COR-L47 (cell line): ENCODE data around the gene TUB.

Experiments used
- DNase-seq: peaks from one replicate; lab custom pipeline; 2025; lab: John Stamatoyannopoulos, UW

TUB gene

GRCh38 chr11:8047382-8047781 lies 33.6 kb upstream of the TUB start:
- no peak for DNase-seq

- DNase-seq, result no peak
Measured at GRCh38 chr11:8049084-8049483, 31.9 kb upstream of the TUB start.

GRCh38 chr11:8055091-8055835 lies 25.7 kb upstream of the TUB start:
- DNase-seq, result no peak

GRCh38 chr11:8055836-8056526 lies 25.0 kb upstream of the TUB start:
- no peak for DNase-seq

DNA sequence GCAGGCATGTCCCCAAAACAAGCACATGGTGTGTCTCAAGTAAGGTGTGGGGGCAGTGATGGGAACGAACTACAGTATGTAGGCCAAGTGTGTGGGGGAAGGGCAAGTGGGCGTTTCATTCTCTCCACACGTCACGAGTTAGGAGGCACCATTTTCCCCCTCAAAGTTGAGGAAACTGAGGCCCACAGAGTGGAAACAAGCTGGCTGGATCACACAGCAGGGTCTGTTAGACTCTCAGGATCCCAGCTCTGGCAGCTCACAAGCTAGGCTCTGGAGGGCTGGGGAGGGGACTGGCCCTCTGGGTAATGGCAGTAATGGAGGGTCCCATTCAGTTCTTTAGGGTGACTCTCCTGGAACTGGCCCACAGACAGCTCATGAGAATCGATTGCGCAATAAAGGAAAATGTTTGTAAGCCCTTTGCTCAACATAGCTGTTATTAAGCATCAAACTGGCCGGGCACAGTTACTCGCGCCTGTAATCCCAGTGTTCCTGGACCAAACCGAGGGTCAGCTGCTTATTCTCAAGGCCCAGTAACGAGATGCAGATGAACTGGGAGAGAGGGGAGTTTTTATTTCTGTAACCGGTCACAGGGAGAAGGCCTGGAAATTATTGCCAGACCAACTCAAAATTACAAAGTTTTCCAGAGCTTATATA lies 24.1 kb upstream of the TUB start:
- DNase-seq, result no peak

- no peak for DNase-seq
Measured at GRCh38 chr11:8058216-8058615, 22.8 kb upstream of the TUB start.

- DNase-seq, result no peak
Measured at GRCh38 chr11:8059030-8059429, 22.0 kb upstream of the TUB start.

DNA sequence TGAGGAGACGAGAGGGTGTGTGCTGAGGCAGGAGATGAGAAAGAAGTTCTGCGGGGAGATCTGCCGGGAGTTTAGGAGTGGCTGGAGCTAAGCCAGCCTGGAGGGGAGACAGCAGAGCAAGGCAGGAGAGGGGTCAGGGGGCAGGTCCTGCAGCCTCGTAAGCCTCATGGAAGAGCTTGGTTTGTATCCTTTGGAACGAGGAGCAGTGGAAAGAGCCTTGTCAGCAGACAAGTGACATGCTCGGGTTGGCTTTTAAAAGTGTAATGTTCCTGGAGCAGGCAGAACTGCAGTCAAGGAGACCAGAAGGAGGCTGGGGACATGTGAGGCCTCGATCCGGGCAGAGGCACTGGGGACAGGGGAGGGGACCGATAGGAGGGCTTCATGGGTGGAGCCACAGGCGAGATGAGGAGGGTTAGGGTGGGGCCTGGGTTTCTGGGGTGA lies 21.4 kb upstream of the TUB start:
- no peak for DNase-seq

GRCh38 chr11:8060146-8060719 lies 20.8 kb upstream of the TUB start:
- DNase-seq, result no peak

DNA sequence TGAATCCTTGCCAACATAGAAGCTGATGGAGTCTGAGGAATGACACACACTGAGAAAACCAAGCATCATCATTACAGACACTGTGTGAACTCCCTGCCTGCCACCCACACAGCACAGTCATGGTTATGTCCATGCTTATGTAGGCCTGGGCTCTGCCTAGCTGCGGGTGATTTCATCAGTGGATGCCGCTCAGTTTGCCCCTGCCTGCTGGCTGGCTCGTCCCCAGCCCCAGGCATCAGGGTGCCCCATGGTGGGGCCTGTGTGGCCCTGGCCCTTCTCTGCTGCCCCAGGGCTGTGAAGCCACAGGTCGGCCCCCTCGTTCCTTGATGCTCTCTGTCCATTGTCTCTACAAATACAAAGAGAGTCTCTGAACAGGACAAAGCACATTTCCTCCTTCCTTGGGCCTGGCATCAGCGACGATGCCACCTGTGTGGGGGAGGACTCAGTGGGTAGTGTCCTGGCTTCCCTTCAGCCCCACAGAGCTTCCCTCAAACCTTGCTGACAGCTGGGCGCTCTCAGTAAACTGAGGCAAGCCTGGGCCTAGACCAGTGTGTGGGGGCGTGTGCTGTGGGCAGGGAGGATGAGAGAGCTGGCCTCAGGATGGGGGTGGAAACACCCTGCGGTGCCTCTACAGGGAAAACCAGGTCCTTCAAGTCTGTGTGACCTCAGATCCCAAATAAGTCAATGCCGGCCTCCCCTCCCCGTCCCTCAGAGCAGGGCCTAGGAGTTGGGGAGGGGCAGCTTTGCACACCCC lies 20.0 kb upstream of the TUB start:
- DNase-seq, result no peak

DNA sequence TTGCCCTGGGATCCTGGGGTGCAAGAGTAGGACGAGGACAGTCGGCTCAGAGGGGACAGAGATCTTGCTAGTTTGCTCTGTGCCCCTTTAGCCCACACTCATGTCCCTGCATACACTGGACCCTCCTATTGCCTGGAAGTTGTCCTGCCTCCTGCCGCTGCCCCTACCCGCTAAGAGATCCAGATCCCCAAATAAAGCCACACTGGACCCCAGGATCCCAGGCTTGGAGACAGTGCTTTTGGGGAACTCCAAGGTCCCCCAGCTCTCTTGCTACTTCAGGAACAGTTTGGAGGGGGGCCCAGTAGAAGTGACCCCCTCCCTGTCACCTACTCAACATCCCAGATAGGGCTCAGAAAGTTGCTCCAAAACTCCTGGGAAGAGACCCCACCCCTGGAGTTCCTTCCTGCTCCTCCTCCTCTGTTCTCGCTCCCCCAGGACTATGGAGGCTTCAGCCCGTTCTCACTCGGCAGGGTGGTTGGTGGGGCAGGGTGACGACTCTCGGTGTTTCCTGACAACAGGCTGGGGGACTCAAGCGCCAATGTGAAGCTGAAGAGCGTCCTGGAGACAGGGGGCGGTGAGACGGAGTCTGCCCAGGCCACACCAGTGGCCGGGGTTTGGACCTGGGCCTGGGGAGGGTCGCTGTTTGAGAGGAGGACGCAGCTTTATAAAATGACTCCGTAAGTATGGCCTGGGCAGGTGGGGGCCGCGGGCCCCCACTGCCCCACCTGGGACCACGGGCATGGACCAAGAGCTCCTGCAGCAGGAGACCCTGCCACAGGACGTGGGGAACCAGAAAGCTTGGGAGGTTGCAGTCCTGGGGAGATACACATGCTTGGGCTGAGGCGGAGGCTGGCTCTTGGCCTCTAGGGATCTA lies 19.2 kb upstream of the TUB start:
- DNase-seq, result no peak

DNA sequence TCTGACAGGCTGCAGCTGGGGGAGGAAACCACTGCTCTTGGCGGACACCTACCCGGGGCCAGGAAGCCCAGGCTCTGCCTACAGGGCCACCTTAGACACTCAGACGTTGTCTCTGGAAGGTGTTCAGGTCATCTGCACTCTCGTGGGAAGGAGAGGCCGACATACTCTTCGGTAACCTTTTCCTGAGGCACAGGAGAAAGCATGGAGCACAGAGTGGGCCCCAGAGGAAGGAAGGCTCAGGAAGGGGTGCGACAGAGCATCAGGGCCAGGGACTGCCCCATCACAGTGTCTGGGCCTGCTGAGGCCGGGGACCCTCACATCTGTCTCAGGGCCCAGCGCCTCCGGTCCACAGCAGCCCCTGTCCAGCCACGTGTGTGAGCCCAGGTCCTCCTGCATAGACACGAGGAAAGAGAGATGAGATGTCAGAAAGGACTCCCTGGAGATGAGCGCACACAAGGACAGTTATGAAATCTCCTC lies 18.2 kb upstream of the TUB start:
- no peak for DNase-seq

GRCh38 chr11:8063324-8063723 lies 17.7 kb upstream of the TUB start:
- DNase-seq, result no peak

- DNase-seq, result no peak
Measured at GRCh38 chr11:8065031-8065430, 16.0 kb upstream of the TUB start.

- DNase-seq, result no peak
Measured at GRCh38 chr11:8066036-8066910, 14.7 kb upstream of the TUB start.

- no peak for DNase-seq
Measured at GRCh38 chr11:8066911-8067455, 14.0 kb upstream of the TUB start.

- DNase-seq, result no peak
Measured at GRCh38 chr11:8067567-8067928, 13.5 kb upstream of the TUB start.

GRCh38 chr11:8067929-8068575 lies 13.0 kb upstream of the TUB start:
- no peak for DNase-seq

DNA sequence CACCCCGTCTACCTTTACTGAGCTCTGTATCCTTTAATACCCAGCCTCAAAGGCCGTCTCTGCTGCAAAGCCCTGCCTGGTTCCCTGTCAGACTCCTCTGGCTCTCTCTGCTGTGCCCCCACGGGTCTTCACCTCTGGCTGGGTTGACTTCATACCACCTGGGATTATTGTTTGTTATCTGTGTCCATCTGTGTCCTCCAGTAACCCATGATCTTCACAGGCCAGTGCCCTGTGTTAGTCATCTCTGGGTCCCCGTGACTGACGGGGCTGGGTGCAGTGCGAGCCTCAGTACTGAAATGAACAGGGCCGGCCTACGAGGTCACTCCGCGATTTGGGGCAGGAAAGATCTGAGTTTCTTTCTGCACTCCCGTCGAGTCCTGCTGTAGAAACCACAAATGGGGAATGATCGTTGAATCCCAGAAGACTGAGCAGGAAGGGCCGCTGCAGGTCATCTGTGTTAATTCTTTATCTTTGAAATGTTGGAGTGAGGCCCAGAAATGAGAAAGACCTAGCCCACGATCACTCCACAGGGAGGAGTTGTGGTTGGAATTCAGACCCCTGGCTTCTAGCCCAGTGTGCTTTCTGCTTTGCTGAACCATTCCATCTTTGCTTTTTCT lies 12.3 kb upstream of the TUB start:
- peak; percentile 77 for DNase-seq
